WTC11 (cell line): ENCODE measurements around the gene CD44. TPM values are rescaled to one million over a fixed set of nuclear protein-coding genes. Genes with fewer than 3 reads are reported as not detected.

ENCODE experiments used
- ATAC-seq: fragments of 200-7000 bp; cut with Tn5 transposase; 2 replicates; pipeline ENCODE4 v1.10.0; 2021; ENCODE audit warnings: mild to moderate bottlenecking, moderate library complexity
- CTCF ChIA-PET: fragments of 300-600 bp; sonication (Branson Sonifier 250); formaldehyde crosslinking; loops from one replicate; lab custom pipeline; 2021; ENCODE audit warnings: antibody characterized with exemption; lab: Charles Lee
- POLR2A ChIA-PET: fragments of 350-600 bp; sonication (Branson Sonifier 250); formaldehyde crosslinking; loops from one replicate; lab custom pipeline; 2021; ENCODE audit warnings: antibody characterized with exemption; lab: Charles Lee
- DNase-seq: peaks from one replicate; pipeline ENCODE4 v3.0.0; 2021; ENCODE audit warnings: low spot score
- H3K27ac Mint-ChIP-seq: 2 replicates; pipeline ENCODE4 v1.8.0; 2021; ENCODE audit warnings: mixed read lengths
- H3K27me3 Mint-ChIP-seq: 2 replicates; pipeline ENCODE4 v1.8.0; 2021; ENCODE audit warnings: low read depth, mild to moderate bottlenecking, moderate library complexity, mixed read lengths
- H3K36me3 Mint-ChIP-seq: 2 replicates; pipeline ENCODE4 v1.8.0; 2021; ENCODE audit warnings: mixed read lengths
- H3K4me1 Mint-ChIP-seq: 2 replicates; pipeline ENCODE4 v1.8.0; 2022; ENCODE audit warnings: mixed read lengths
- H3K4me3 Mint-ChIP-seq: 2 replicates; pipeline ENCODE4 v1.8.0; 2021; ENCODE audit warnings: mild to moderate bottlenecking, moderate library complexity, mixed read lengths
- H3K9me3 Mint-ChIP-seq: 2 replicates; pipeline ENCODE4 v1.8.0; 2021; ENCODE audit warnings: mixed read lengths
- ATF1 ChIP-seq: sonication (generic); formaldehyde crosslinking; IDR thresholded peaks from 2 replicates; pipeline ENCODE4 v1.8.1; 2023; ENCODE audit warnings: mild to moderate bottlenecking, moderate library complexity, missing genetic modification reagents
- ATF6 ChIP-seq: sonication (generic); formaldehyde crosslinking; IDR thresholded peaks from 2 replicates; pipeline ENCODE4 v1.8.1; 2023; ENCODE audit warnings: mild to moderate bottlenecking, missing genetic modification reagents
- CREB1 ChIP-seq: sonication (generic); formaldehyde crosslinking; IDR thresholded peaks from 2 replicates; pipeline ENCODE4 v1.8.0; 2023; ENCODE audit warnings: mild to moderate bottlenecking, missing genetic modification reagents
- E2F4 ChIP-seq: sonication (generic); formaldehyde crosslinking; IDR thresholded peaks from 2 replicates; pipeline ENCODE4 v1.8.1; 2022; ENCODE audit warnings: low read depth, mild to moderate bottlenecking, moderate library complexity, missing genetic modification reagents, borderline replicate concordance
- ESRRA ChIP-seq: sonication (generic); formaldehyde crosslinking; IDR thresholded peaks from 2 replicates; pipeline ENCODE4 v1.8.1; 2022; ENCODE audit warnings: mild to moderate bottlenecking, missing genetic modification reagents, borderline replicate concordance
- ETV6 ChIP-seq: sonication (generic); formaldehyde crosslinking; IDR thresholded peaks from 2 replicates; pipeline ENCODE4 v1.8.1; 2022; ENCODE audit warnings: mild to moderate bottlenecking, missing genetic modification reagents
- HMGA2 ChIP-seq: fragments of 250-450 bp; sonication (Bioruptor Pico); IDR thresholded peaks from 2 replicates; pipeline ENCODE4 v1.4.0; 2021; ENCODE audit warnings: mild to moderate bottlenecking, moderate library complexity
- JUN ChIP-seq: sonication (generic); formaldehyde crosslinking; IDR thresholded peaks from 2 replicates; pipeline ENCODE4 v1.8.0; 2023; ENCODE audit warnings: mild to moderate bottlenecking, missing genetic modification reagents
- MAX ChIP-seq: sonication (generic); formaldehyde crosslinking; IDR thresholded peaks from 2 replicates; pipeline ENCODE4 v1.8.0; 2022; ENCODE audit warnings: mild to moderate bottlenecking, missing genetic modification reagents
- NFYB ChIP-seq: sonication (generic); formaldehyde crosslinking; conservative IDR thresholded peaks from 2 replicates; pipeline ENCODE4 v1.8.0; 2022; ENCODE audit warnings: low read depth, missing genetic modification reagents
- RELA ChIP-seq: sonication (generic); formaldehyde crosslinking; IDR thresholded peaks from 2 replicates; pipeline ENCODE4 v1.8.1; 2022; ENCODE audit warnings: missing genetic modification reagents, mild to moderate bottlenecking, borderline replicate concordance
- SP1 ChIP-seq: sonication (generic); formaldehyde crosslinking; conservative IDR thresholded peaks from 2 replicates; pipeline ENCODE4 v1.8.1; 2022; ENCODE audit warnings: missing genetic modification reagents
- TEAD4 ChIP-seq: sonication (generic); formaldehyde crosslinking; IDR thresholded peaks from 2 replicates; pipeline ENCODE4 v1.8.0; 2022; ENCODE audit warnings: mild to moderate bottlenecking, missing genetic modification reagents
- ZBTB21 ChIP-seq: sonication (generic); formaldehyde crosslinking; IDR thresholded peaks from 2 replicates; pipeline ENCODE4 v1.8.1; 2023; ENCODE audit warnings: mild to moderate bottlenecking, missing genetic modification reagents, borderline replicate concordance
- ZBTB43 ChIP-seq: sonication (generic); formaldehyde crosslinking; IDR thresholded peaks from 2 replicates; pipeline ENCODE4 v1.8.1; 2023; ENCODE audit warnings: mild to moderate bottlenecking, missing genetic modification reagents
- ZNF121 ChIP-seq: sonication (generic); formaldehyde crosslinking; IDR thresholded peaks from 2 replicates; pipeline ENCODE4 v1.8.0; 2023; ENCODE audit warnings: missing genetic modification reagents
- ZNF416 ChIP-seq: fragments of 250-450 bp; sonication (Bioruptor Pico); IDR thresholded peaks from 2 replicates; pipeline ENCODE4 v1.9.0; 2021; ENCODE audit warnings: mild to moderate bottlenecking, inconsistent platforms
- ZNF423 ChIP-seq: fragments of 250-450 bp; sonication (Bioruptor Pico); IDR thresholded peaks from 2 replicates; pipeline ENCODE4 v2.1.2; 2022; ENCODE audit warnings: mild to moderate bottlenecking, moderate library complexity
- ZNF425 ChIP-seq: fragments of 250-450 bp; sonication (Bioruptor Pico); conservative IDR thresholded peaks from 2 replicates; pipeline ENCODE4 v1.9.0; 2021; ENCODE audit warnings: mild to moderate bottlenecking
- ZNF512 ChIP-seq: sonication (generic); formaldehyde crosslinking; IDR thresholded peaks from 2 replicates; pipeline ENCODE4 v1.8.1; 2022; ENCODE audit warnings: missing genetic modification reagents, borderline replicate concordance
- total RNA-seq: library from RNA; stranded (reverse); gene quantifications from 3 replicates; pipeline ENCODE4 v1.2.3, GENCODE V29; 2021

Gene CD44
- total RNA-seq, 1 experiment from 2014 or later, result 12.0 TPM

- Mint-ChIP-seq H3K4me3 (no peak overlapping the region), H3K4me1 (peaks cover 16% of the 10 kb centered on the region), H3K36me3 (peaks cover 4% of the 10 kb centered on the region; the same call in 1 of the 2 replicates), H3K9me3 (peaks cover 16% of the 10 kb centered on the region), H3K27ac (no peak overlapping the region), H3K27me3 (no peaks in the 10 kb centered on the region; the same call in 1 of the 2 replicates)
- CTCF ChIA-PET, result interaction anchor here (0.6 kb wide), 1 partner anchor 215 kb away, joined by 3 read pairs; no protein-coding TSS in a partner anchor
- TF ChIP-seq SP1 (CRISPR knock-in tag) (no peak), ATF6 (CRISPR knock-in tag) (no peak), ZNF512 (no peak), ATF1 (CRISPR knock-in tag) (no peak), ESRRA (CRISPR knock-in tag) (no peak), CREB1 (no peak), ZBTB21 (CRISPR knock-in tag) (no peak), TEAD4 (CRISPR knock-in tag) (no peak), MAX (CRISPR knock-in tag) (no peak), ZNF425 (CRISPR knock-in tag) (no peak), ZBTB43 (CRISPR knock-in tag) (no peak), ETV6 (CRISPR knock-in tag) (no peak), RELA (CRISPR knock-in tag) (no peak), E2F4 (CRISPR knock-in tag) (no peak), ZNF416 (CRISPR knock-in tag) (no peak), ZNF423 (no peak), HMGA2 (no peak), NFYB (CRISPR knock-in tag) (no peak), ZNF121 (no peak), JUN (CRISPR knock-in tag) (no peak)
- POLR2A ChIA-PET, result no interaction called here
- DNase-seq (no peak), ATAC-seq (no peak)
These were observed 97.1 kb downstream of the CD44 start for GRCh38 chr11:35235936-35236666.
